HG03039 (cell line): ENCODE data around the gene C17orf75.
A peak's percentile ranks its signal among the peaks of the same experiment; 100 is the strongest.
"Not testable (repeated sequence)": the region's sequence is repeated elsewhere in the genome, so short reads cannot be mapped to it uniquely, and the experiment has no call there.

ENCODE experiments used
- ATAC-seq: cut with Tn5 transposase; IDR thresholded peaks from one replicate; pipeline ENCODE4 v1.9.1; 2021; ENCODE audit warnings: mild to moderate bottlenecking, moderate library complexity; ENCODE audit not compliant: unreplicated experiment

Gene C17orf75

GRCh38 chr17:32341857-32342602 is at the start of gene C17orf75:
TSS of gene C17orf75 (minus strand) at chr17:32342173. CDS start at chr17:32342139, 34 bp downstream.
- ATAC-seq: peak; percentile 61

- ATAC-seq: no peak
Observed at GRCh38 chr17:32388613-32389459, 46.9 kb upstream of the C17orf75 start.

DNA sequence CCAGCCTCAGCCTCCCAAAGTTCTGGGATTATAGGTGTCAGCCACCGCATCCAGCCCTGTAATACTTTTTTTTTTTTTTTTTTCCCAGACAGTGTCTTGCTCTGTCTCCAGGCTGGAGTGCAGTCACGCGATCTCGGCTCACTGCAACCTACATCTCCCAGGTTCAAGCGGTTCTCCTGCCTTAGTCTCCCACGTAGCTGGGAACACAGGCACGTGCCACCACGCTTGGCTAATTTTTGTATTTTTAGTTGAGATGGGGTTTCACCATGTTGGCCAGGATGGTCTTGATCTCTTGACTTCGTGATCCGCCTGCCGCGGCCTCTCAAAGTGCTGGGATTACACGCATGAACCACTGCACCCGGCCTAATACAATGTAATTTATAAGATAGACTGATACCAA is 46.2 kb upstream of the C17orf75 start:
- ATAC-seq: not testable (repeated sequence)

GRCh38 chr17:32386844-32387243 is 44.9 kb upstream of the C17orf75 start:
- ATAC-seq: no peak

DNA sequence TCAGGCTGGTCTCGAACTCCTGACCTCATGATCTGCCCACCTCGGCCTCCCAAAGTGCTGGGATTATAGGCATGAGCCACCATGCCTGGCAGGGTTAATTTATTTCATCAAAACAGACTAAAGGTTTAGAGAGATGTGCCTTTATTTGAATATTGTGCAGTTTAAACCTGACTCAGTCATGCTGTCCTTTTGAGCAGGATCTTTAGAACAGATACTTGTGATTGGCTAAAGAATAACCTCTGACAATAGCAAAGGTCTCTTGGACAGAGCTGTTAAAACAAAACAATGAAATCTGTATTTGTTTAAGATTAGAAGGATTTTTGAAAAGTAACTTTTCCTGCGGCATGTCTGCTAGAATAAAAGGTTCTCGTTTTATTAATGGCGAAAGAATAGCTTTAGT is 44.0 kb upstream of the C17orf75 start:
- ATAC-seq: no peak

DNA sequence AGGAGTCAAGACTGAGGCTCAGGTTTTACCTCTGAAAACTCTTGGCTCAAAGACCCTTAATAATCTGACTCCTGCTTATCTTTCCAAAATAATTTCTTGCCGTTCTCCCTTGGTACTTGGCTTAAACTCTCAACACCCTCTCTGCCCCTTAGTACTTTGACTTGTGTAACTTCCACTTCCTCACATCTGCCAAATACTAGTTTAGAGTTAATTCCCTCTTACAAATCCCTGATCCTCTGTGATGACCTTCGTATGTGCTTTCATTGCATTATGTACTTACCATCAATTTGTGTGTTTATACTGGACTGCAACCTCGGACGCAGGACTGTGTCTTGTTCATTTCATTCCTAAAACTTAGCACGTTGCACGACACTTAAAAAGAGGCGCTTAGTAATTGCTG is 43.1 kb upstream of the C17orf75 start:
- ATAC-seq: no peak

DNA sequence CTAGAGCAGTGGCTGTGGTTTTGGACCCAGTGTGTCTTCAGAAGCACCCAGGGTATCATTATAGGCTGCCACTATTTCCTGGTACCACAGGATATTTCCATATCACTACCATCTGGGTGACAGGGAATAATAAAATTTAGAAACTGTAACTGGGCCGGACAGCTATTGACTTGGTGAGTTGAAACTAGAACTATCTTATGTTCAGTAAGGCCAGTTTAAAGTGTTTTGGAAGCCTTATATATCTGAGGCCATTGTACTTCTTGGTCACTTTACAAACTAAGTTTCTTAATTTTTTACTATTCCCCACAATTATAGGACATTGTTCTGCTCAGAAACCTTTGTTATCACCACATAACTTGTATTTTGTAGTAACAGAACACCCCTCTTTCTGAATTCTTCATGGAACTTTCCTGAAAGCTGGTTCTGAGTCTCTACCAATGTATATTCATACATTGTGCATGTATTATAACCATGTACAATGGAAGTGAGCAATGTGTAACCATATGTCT is 42.0 kb upstream of the C17orf75 start:
- ATAC-seq: no peak

- ATAC-seq: no peak
Observed at GRCh38 chr17:32382526-32383223, 40.7 kb upstream of the C17orf75 start.

DNA sequence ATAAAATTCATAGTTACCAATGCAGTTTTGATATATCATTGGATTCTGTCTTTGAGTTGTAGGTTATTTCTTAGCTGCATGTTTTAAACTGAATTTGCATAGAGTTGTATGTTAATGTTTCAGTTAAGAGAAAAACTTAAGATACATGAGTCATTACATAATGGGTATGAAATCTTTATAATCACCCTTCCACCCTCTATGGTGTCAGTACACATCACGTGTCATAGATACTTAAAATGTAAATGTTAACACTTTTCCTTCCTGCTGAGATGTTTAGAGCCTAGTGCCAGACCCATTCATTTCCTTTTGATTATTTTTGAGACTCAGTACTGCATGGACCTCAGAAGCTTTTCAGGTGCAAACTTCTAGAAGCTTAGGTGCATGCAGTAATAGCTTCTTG is 28.5 kb upstream of the C17orf75 start:
- no peak for ATAC-seq

- ATAC-seq: no peak
Observed at GRCh38 chr17:32361270-32361669, 19.3 kb upstream of the C17orf75 start.

DNA sequence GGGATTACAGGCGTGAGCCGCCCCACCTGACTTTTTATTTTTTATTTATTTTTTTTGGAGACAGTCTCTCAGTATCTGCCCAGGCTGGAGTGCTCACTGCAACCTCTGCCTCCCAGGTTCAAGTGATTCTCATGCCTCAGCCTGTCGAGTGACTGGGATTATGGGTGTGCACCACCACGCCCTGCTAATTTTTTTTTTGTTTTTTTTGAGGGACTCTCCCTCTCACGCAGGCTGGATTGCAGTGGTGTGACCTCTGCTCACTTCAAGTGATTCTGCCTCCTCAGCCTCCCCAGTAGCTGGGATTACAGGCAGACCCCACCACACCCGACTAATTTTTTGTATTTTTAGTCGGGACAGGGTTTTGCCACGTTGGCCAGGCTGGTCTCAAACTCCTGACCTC is 15.6 kb upstream of the C17orf75 start:
- no peak for ATAC-seq

DNA sequence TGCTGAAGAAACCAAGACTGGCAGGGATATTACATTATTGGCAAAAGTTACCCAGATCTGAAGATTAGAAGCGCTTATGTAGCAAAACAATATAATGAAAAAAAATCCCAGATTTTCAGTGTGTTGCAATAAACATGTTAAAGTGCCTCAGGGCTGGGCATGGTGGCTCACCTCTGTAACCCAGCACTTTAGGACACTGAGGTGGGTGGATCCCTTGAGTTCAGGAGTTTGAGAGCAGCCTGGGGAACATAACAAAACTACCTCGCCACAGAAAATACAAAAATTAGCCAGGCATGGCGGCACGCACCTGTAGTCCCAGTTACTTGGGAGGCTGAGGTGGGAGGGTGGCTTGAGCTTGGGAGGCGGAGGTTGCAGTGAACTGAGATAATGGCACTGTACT is 14.8 kb upstream of the C17orf75 start:
- no peak for ATAC-seq

GRCh38 chr17:32356378-32356743 is 14.4 kb upstream of the C17orf75 start:
- ATAC-seq: no peak

DNA sequence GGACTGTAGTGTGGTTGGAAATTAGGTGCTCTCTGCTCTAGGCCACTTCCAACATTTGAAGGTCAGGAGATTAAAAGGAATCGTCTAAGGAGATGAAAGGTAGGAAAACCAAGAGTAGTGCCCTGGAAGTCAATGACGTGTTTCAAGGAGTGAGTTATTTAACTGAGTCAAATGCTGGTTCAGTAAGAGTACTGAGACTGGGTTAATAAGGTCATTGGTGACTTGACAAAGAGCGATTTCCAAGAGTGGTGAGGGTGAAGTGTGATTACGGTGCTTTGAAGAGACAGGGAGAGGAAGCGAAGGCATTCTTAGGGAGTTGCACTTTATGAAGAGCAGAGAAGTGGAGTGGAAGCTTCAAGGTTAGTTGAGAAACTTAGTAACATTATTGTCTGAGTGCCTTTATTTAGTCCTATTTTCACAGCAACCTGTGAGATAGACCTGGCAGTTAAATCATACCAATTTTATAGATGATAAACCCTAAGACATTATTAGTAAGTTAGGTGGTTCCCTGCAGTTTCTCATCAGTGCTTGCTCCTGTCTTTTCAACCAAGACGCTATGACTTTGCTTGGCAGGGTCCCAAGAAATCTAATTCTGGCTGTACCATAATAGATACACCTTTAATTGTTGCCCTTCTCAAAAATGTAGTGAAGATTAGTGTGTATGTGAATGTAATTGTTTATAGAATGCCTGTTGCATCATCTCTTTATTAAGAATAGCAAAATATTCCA is 13.8 kb upstream of the C17orf75 start:
- no peak for ATAC-seq

DNA sequence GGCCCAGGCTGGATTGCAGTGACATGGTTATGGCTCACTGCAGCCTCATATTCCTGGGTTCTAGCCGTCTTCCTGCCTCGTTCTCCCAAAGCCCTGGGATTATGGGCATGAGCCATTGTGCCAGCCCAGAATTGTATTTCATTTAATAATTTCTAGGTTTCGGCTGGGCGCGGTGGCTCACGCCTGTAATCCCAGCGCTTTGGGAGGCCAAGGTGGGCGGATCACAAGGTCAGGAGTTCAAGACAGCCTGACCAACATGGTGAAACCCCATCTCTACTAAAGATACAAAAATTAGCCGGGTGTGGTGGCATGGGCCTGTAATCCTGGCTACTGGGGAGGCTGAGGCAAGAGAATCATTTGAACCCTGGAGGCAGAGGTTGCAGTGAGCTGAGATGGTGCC is 10.8 kb upstream of the C17orf75 start:
- not testable (repeated sequence) for ATAC-seq

DNA sequence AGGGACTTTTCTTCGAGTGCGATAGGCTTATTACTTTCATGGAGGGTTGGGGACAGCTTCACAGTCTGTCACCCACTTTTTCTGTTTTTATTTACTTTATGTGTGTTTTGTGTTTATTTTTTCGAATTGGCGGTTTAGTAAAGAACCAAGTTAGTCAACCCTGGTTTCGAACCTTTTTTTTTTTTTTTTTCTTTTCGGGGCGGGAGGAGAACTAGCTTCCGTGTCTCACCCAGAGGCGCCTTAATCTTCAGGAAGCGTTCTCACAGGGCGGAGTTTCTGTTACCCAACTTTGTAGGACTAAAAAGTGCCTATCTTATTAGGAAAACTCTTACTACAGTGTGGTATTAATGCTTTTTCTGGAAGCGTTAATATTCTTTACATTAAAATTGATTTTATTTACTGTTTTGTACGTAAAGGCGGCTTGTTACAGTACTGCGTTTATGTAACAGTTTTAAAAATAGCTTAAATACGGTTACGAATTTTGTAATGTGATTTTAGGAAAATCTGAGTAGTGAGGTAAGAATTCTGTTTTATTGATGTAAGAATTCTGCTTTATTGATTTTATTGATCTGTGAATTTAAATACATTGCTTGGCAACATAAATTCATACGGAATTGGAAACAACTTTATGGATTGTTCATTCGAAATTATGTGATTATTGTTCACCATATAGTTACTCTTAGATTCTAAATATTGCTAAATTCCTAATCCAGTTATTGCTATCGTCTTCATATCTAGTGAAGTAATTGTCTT is 8.9 kb upstream of the C17orf75 start:
- no peak for ATAC-seq

DNA sequence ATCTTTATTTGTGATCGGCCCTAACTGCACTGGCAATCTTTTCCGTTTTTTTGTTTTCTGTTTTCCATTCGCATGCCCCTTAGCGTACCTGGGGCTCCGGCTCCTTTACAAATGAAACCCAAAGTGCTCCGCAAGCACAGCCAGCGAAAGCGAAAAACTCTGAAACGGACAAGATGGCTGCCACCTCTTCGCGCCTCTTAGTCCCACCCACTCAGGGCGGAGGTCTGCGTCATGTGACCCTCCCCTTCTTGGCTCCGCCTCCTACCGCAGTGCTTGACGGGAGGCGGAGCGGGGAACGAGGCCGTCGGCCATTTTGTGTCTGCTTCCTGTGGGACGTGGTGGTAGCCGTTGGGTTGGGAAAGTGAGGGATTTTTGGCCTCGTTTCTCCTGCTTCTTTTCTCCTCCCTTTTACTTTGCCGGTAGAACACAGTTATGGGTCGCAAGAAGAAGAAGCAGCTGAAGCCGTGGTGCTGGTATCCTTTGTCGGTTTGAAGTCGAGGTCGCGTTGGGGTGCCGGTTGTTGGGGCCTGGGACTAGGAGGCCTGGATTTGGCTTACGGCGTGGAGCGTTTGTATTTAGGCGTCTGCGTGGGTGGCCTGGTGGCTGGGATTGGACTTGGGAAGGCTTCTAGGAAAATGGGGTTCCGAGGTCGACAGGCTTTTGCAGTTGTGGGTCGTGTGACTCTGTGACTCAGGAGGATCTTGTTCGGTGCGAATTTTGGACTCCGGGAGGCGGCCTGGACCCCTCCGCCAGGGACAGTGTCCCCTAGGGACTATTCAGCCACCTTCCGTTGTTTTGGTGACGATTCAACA is 8.1 kb upstream of the C17orf75 start, which contains the start of gene ZNF207:
TSS of gene ZNF207 (plus strand) at position 304 of the 812 bp plus-strand sequence. CDS start at position 433, 129 bp downstream.
- peak; percentile 90 for ATAC-seq

GRCh38 chr17:32349503-32349853 is 7.5 kb upstream of the C17orf75 start:
- no peak for ATAC-seq

- ATAC-seq: no peak
Observed at GRCh38 chr17:32348483-32348800, 6.5 kb upstream of the C17orf75 start.
